ENCODE measurements around the gene NT5DC3.

Gene NT5DC3

GRCh38 chr12:103840876-103841689, at the start of gene NT5DC3:
Gene NT5DC3 (minus strand): TSS chr12:103841234. CDS start chr12:103841156, 78 bp downstream.
- DNase-seq (ENCODE audit: low read depth in 2 of 2): peak; percentile 67 to 71

GRCh38 chr12:103887738-103888137, 46.7 kb upstream of the NT5DC3 start:
- DNase-seq (ENCODE audit: low read depth in 2 of 2): no peak

- DNase-seq (ENCODE audit: low read depth in 2 of 2): no peak
Measured at GRCh38 chr12:103886195-103886797, 45.3 kb upstream of the NT5DC3 start.

- no peak for DNase-seq (ENCODE audit: low read depth in 2 of 2)
Measured at GRCh38 chr12:103884316-103884715, 43.3 kb upstream of the NT5DC3 start.

- DNase-seq (ENCODE audit: low read depth in 2 of 2): no peak
Measured at GRCh38 chr12:103883908-103884307, 42.9 kb upstream of the NT5DC3 start.

- DNase-seq (ENCODE audit: low read depth in 2 of 2): no peak
Measured at GRCh38 chr12:103882861-103883596, 42.0 kb upstream of the NT5DC3 start.

GRCh38 chr12:103881261-103881660, 40.2 kb upstream of the NT5DC3 start:
- no peak for DNase-seq (ENCODE audit: low read depth in 2 of 2)

GRCh38 chr12:103880299-103881142, 39.5 kb upstream of the NT5DC3 start:
- DNase-seq (ENCODE audit: low read depth in 2 of 2): no peak

GRCh38 chr12:103879878-103880277, 38.8 kb upstream of the NT5DC3 start:
- DNase-seq (ENCODE audit: low read depth in 2 of 2): no peak

GRCh38 chr12:103879048-103879692, 38.1 kb upstream of the NT5DC3 start:
- DNase-seq (ENCODE audit: low read depth in 2 of 2): no peak

GRCh38 chr12:103877934-103878510, 37.0 kb upstream of the NT5DC3 start:
- DNase-seq (ENCODE audit: low read depth in 2 of 2): peak; percentile 27 to 36

GRCh38 chr12:103877288-103877687, 36.3 kb upstream of the NT5DC3 start:
- DNase-seq (ENCODE audit: low read depth in 2 of 2): no peak

- DNase-seq (ENCODE audit: low read depth in 2 of 2): no peak
Measured at GRCh38 chr12:103875666-103876065, 34.6 kb upstream of the NT5DC3 start.

- no peak for DNase-seq (ENCODE audit: low read depth in 2 of 2)
Measured at GRCh38 chr12:103868215-103868614, 27.2 kb upstream of the NT5DC3 start.

GRCh38 chr12:103865151-103865730, 24.2 kb upstream of the NT5DC3 start:
- no peak for DNase-seq (ENCODE audit: low read depth in 2 of 2)

- no peak for DNase-seq (ENCODE audit: low read depth in 2 of 2)
Measured at GRCh38 chr12:103864710-103865109, 23.7 kb upstream of the NT5DC3 start.

GRCh38 chr12:103858953-103859601, 18.0 kb upstream of the NT5DC3 start:
- DNase-seq (ENCODE audit: low read depth in 2 of 2): no peak

GRCh38 chr12:103858335-103858734, 17.3 kb upstream of the NT5DC3 start:
- no peak for DNase-seq (ENCODE audit: low read depth in 2 of 2)

- DNase-seq (ENCODE audit: low read depth in 2 of 2): no peak
Measured at GRCh38 chr12:103857164-103857563, 16.1 kb upstream of the NT5DC3 start.
